OCI-LY1 (cell line): ENCODE data around the gene NUDT10.
"Not testable (repeated sequence)": the region's sequence is repeated elsewhere in the genome, so short reads cannot be mapped to it uniquely, and the experiment has no call there.

Source experiments
- EZH2 ChIP-seq: fragments of 200-600 bp; sonication (generic), shearing (Covaris generic); IDR thresholded peaks from 2 replicates; pipeline ENCODE4 v1.8.0; 2017; ENCODE audit warnings: borderline replicate concordance, mixed run types, mild to moderate bottlenecking, antibody characterized with exemption, low read length, moderate library complexity, mixed read lengths
- TF ChIP-seq, protein P1 (sequence below): fragments of 200-600 bp; sonication (generic), shearing (Covaris generic); IDR thresholded peaks from 2 replicates; pipeline ENCODE4 v1.5.1; 2017; ENCODE audit warnings: mild to moderate bottlenecking, antibody characterized with exemption, low read length, moderate library complexity, mixed read lengths

DNA sequence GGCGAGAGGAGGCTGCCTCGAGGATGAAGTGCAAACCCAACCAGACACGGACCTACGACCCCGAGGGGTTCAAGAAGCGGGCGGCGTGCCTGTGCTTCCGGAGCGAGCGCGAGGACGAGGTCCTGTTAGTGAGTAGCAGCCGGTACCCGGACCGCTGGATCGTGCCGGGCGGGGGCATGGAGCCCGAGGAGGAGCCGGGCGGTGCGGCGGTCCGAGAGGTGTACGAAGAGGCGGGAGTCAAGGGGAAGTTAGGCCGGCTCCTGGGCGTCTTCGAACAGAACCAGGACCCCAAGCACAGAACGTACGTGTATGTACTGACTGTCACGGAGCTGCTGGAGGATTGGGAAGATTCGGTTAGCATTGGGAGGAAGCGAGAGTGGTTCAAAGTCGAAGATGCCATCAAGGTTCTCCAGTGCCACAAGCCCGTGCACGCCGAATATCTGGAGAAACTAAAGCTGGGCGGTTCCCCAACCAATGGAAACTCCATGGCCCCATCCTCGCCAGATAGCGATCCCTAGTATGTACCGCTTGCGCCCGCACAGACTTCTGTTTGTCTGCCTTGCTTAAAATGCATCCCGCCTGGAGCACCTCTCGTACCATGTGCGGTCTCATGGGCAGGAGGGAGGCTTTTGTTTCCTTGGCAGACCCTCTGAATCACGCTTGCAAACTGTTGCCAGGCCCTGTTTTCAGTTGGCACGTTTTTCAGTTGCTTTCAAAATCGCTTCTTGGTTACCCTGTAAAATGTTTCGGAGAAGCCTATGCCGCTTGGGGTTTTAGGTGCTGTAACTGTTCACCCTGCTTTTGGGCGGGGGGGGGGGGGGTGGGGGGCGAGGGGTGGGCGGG is 542 bp downstream of the NUDT10 start:
- TF ChIP-seq, protein P1, sequence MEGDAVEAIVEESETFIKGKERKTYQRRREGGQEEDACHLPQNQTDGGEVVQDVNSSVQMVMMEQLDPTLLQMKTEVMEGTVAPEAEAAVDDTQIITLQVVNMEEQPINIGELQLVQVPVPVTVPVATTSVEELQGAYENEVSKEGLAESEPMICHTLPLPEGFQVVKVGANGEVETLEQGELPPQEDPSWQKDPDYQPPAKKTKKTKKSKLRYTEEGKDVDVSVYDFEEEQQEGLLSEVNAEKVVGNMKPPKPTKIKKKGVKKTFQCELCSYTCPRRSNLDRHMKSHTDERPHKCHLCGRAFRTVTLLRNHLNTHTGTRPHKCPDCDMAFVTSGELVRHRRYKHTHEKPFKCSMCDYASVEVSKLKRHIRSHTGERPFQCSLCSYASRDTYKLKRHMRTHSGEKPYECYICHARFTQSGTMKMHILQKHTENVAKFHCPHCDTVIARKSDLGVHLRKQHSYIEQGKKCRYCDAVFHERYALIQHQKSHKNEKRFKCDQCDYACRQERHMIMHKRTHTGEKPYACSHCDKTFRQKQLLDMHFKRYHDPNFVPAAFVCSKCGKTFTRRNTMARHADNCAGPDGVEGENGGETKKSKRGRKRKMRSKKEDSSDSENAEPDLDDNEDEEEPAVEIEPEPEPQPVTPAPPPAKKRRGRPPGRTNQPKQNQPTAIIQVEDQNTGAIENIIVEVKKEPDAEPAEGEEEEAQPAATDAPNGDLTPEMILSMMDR = not testable (repeated sequence)
- TF ChIP-seq EZH2 = not testable (repeated sequence)
